ENCODE data around the gene ECI1. TPM values are rescaled to one million over a fixed set of nuclear protein-coding genes. Genes with fewer than 3 reads are reported as not detected.

The ECI1 gene
- total RNA-seq, 1 experiment from 2014 or later: 95.4 TPM

DNA sequence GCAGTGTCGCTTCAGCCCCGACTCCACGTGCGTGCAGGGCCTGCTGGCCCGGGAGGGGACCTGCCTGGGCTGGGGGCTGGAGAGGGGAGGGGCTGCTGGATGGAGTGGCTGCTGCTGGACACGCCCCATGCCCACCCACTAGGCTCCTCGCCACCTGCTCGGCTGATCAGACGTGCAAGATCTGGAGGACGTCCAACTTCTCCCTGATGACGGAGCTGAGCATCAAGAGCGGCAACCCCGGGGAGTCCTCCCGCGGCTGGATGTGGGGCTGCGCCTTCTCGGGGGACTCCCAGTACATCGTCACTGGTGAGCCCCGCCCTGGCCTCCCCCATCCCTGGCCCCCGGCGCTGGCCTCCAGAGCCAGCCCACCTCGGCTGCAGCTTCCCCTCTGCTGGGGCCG lies 43.1 kb downstream of the ECI1 start:
- H3K4me1 Mint-ChIP-seq: peaks cover 16 to 19% of the 10 kb centered on the region in 2 experiments
- H3K23me2 ChIP-seq (ENCODE audit: insufficient read length, low read depth, low read length, poor library complexity, severe bottlenecking): peaks cover 13% of the 10 kb centered on the region
- H3K14ac ChIP-seq (ENCODE audit: insufficient read depth, low read length): no peak overlapping the region
- H3K23ac ChIP-seq (ENCODE audit: insufficient read length, low read depth, low read length): no peak overlapping the region
- H3K56ac ChIP-seq (ENCODE audit: insufficient read length, low read depth, low read length): no peak overlapping the region
- H3K9me3 Mint-ChIP-seq: peaks cover 0 to 8% of the 10 kb centered on the region in 2 experiments; a peak in 1 of 5 replicates
- TF ChIP-seq, protein P1, sequence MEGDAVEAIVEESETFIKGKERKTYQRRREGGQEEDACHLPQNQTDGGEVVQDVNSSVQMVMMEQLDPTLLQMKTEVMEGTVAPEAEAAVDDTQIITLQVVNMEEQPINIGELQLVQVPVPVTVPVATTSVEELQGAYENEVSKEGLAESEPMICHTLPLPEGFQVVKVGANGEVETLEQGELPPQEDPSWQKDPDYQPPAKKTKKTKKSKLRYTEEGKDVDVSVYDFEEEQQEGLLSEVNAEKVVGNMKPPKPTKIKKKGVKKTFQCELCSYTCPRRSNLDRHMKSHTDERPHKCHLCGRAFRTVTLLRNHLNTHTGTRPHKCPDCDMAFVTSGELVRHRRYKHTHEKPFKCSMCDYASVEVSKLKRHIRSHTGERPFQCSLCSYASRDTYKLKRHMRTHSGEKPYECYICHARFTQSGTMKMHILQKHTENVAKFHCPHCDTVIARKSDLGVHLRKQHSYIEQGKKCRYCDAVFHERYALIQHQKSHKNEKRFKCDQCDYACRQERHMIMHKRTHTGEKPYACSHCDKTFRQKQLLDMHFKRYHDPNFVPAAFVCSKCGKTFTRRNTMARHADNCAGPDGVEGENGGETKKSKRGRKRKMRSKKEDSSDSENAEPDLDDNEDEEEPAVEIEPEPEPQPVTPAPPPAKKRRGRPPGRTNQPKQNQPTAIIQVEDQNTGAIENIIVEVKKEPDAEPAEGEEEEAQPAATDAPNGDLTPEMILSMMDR (conservative IDR thresholded peaks at IDR 0.05): no peak
- no peak overlapping the region for H3K4ac ChIP-seq (ENCODE audit: low read depth, low read length)
- H3K4me2 ChIP-seq (ENCODE audit: insufficient read depth, insufficient read length, low read length): no peak overlapping the region
- H2BK12ac ChIP-seq (ENCODE audit: insufficient read length, low read depth, low read length): no peak overlapping the region
- no peak for DNase-seq
- no peak overlapping the region for H2AK5ac ChIP-seq (ENCODE audit: insufficient read length, low read length)
- H3K79me2 ChIP-seq (ENCODE audit: insufficient read depth, low read length): peaks cover under 1% of the 10 kb centered on the region; the same call in 1 of the 2 replicates
- H2BK5ac ChIP-seq (ENCODE audit: insufficient read length, low read length): no peak overlapping the region
- no peak overlapping the region for H3K18ac ChIP-seq (ENCODE audit: insufficient read length, low read depth, low read length)
- no peaks in the 10 kb centered on the region for H3K9me3 ChIP-seq (ENCODE audit: control insufficient read depth, low read depth, low read length)
- no peak overlapping the region for H2AFZ ChIP-seq (ENCODE audit: low read length)
- H4K20me1 ChIP-seq (ENCODE audit: control insufficient read depth, insufficient read depth, insufficient read length): no peaks in the 10 kb centered on the region
- no peaks in the 10 kb centered on the region for H3K27me3 ChIP-seq (ENCODE audit: insufficient read depth, low read length)
- no peak overlapping the region for H3K9ac ChIP-seq (ENCODE audit: extremely low read depth, insufficient read length, low read length)
- peaks cover 9% of the 10 kb centered on the region for H3K27me3 Mint-ChIP-seq (ENCODE audit: low read depth)
- H4K91ac ChIP-seq (ENCODE audit: insufficient read length, low read depth, low read length): no peak overlapping the region
- H3T11ph ChIP-seq (ENCODE audit: low read length): no peak overlapping the region
- peaks cover 14 to 44% (median 43%) of the 10 kb centered on the region in 3 experiments; a peak in 6 of 7 replicates for H3K36me3 Mint-ChIP-seq (ENCODE audit: insufficient read depth in 1 of 3, low read depth in 3 of 3)
- H3K27ac Mint-ChIP-seq: peak overlapping the region in 1 of 3 experiments; percentile 15; a peak in 1 of 7 replicates
- H3K4me1 ChIP-seq (ENCODE audit: insufficient read depth, low read length): no peaks in the 10 kb centered on the region; the same call in 1 of the 2 replicates
- no peak overlapping the region for H2BK120ac ChIP-seq (ENCODE audit: low read depth, low read length, poor library complexity, severe bottlenecking)
- H4K5ac ChIP-seq (ENCODE audit: insufficient read length, low read depth, low read length): no peak overlapping the region
- H2BK20ac ChIP-seq (ENCODE audit: low read depth, low read length, poor library complexity, severe bottlenecking): no peak overlapping the region
- no peak overlapping the region for H4K8ac ChIP-seq (replicated peaks; ENCODE audit: insufficient read length, low read depth, low read length)
- no peak overlapping the region for H3K4me3 Mint-ChIP-seq
- peaks cover 5% of the 10 kb centered on the region for H3K79me1 ChIP-seq (ENCODE audit: insufficient read depth, low read depth, low read length, poor library complexity, severe bottlenecking)
- H2BK15ac ChIP-seq (ENCODE audit: low read depth, low read length): no peak overlapping the region
- H3K27ac ChIP-seq (ENCODE audit: insufficient read length, low read depth, low read length): no peak overlapping the region
- no CpG with 5 or more reads among the region's 23 CpGs for WGBS (ENCODE audit: extremely low coverage, insufficient read length, low lambda C conversion rate)
